HG03025 (cell line): ENCODE results near the gene CLEC20A.
"Not testable (repeated sequence)": the region's sequence is repeated elsewhere in the genome, so short reads cannot be mapped to it uniquely, and the experiment has no call there.

Source experiments
- ATAC-seq: cut with Tn5 transposase; IDR thresholded peaks from one replicate; pipeline ENCODE4 v1.9.1; 2021; ENCODE audit warnings: mild to moderate bottlenecking, moderate library complexity; ENCODE audit not compliant: unreplicated experiment, low FRiP score

CLEC20A gene

DNA sequence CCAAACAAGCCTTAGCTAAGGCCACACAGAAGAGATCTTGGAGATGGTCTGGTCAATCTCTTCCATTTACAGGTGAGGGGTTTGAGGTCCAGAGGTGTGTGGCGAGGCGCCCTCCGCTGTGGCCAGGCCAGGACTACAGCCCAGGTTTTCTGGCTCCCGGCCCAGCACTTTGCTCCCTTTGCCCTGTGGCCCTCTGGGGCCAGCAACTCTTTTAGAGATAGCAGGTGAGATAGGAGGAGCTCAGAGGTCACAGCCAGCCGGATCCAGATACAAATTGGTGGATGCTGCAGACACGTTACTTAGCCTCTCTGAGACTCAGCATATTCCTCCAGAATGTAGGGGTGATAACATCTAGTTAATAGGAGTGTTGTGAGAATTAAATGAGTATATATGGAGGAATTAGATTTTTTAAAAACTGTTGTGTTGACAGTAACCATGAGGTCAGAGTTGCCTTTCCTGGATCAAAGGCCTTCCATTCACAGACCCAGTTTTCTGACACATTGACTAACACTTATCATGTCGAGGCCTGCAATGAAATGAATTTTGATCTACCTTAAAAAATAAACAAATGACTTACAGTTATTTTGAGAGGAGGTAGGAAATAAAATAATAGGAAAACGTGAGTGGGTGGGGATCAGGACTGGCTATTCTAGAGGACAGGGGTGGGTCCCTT lies 32.7 kb upstream of the CLEC20A start:
- ATAC-seq: no peak

DNA sequence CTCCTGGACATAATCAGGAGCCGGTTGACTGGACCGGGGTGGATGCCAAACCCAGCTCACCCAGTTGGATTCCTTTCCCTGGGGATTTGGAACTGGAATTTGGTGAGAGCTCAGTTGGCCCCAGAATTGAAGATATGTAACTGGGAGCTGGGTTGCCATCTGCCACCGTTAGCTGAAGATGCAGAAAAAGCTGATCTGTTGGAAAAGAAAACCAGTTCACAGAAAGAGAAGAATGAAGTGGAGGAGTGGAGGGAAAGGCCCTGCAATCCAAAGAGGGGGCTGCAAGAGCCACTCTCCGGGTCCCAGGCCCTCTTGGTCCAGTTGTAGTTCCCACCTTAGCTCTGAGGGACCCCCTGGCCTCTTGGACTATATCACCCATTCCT lies 32.2 kb upstream of the CLEC20A start:
- no peak for ATAC-seq

- no peak for ATAC-seq
These were observed 31.6 kb upstream of the CLEC20A start for GRCh38 chr1:178528228-178528952.

GRCh38 chr1:178527117-178527516 lies 30.4 kb upstream of the CLEC20A start:
- ATAC-seq: no peak

DNA sequence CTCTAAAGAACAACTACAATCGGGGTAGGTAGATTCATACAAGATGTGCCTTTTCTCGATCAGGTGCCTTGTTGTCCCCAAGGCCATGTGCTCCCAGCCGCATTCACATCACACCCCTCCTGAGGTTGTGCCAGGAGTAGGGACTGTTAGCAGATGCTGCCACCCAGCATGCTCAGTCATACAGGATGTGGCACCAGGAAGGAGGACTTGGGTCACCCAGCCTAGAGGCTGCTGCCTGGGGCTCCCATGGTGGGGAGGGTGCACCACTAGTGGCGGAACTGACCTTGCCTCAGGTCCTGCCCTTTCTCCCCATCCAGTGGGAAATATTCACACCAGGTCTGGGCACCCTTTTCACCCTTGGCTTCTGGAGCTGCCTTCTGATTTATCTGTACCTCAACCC lies 24.5 kb upstream of the CLEC20A start:
- ATAC-seq: no peak

GRCh38 chr1:178520803-178521202 lies 24.0 kb upstream of the CLEC20A start:
- ATAC-seq: no peak

DNA sequence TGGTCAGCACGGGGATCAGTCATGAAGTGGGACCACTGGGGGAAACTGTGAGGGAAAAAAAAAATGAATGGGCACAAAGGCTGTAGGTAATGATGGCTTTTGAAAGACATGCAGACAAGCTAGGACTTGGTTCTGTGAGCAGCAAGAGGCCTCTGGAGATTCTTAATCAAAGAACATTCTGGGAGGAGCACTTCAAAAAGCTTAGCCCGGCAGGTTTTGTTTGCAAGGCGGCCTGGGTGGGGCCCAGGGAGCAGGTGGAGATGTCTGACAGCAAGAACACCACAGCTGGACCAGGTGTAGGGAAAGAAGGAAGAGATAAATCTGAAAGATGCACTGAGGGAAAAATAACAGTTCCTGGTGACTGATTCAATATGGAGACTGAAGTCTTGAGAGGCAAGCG lies 22.1 kb upstream of the CLEC20A start:
- ATAC-seq: no peak

GRCh38 chr1:178516110-178516509 lies 19.3 kb upstream of the CLEC20A start:
- no peak for ATAC-seq

GRCh38 chr1:178513278-178513983 lies 16.7 kb upstream of the CLEC20A start:
- no peak for ATAC-seq

DNA sequence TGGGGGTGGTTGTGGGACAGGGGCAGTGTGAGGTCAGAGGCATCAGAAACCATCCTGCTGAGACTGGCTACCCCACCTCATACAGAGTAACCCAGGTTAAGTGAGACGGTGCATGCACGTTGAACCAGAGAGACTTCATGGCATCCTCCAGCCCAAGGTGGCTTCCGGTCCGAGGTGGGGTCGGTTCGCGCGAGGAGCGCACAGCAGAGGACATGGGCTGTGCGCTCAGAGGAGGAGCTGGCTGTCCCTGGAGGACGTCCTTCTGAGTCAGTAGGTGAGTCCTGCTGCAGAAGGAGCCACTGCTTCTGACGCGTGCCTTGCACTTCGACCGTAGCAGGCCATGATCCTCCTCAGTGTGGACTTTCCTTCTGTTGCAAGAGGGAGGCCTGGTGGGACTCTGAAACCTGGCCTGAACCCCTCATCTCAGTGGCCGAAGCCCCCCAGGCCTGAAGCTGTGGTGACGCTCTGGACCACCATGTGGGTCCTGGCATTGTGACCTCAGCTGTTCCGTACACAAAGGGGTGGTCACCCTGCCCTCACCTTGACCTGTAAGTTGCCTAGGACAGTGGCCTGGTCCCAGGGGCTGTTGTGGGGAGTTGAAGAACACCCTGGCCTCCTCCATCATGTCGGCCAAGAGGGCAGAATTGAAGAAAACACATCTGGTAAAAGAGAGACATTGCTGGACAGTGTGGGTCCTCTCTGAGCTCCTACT lies 16.0 kb upstream of the CLEC20A start, which contains the start of gene TEX35:
Gene TEX35 (plus strand): TSS at position 544 of the 712 bp plus-strand sequence. CDS start 80 bp downstream, at position 624.
- ATAC-seq: no peak

DNA sequence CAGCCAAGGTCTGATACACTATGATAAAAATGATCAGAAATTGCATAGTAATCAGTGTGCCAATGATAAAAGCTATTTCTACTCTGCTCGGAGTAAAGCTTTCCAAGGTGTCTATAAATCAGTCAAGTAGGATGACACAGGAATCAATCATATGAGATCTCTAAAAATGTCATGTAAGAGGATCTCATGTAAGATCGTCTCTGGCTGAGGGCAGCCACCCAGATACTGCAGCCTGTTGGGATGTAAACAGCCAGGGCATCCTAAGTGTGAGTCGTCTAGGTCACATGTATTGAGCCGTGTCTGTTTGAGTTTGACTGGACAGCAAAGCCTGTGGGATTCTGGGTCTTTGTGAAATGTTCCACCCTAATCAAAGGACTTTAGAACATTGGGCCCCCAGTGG lies 13.4 kb upstream of the CLEC20A start:
- ATAC-seq: no peak

- ATAC-seq: no peak
These were observed 12.7 kb upstream of the CLEC20A start for GRCh38 chr1:178509414-178510007.

DNA sequence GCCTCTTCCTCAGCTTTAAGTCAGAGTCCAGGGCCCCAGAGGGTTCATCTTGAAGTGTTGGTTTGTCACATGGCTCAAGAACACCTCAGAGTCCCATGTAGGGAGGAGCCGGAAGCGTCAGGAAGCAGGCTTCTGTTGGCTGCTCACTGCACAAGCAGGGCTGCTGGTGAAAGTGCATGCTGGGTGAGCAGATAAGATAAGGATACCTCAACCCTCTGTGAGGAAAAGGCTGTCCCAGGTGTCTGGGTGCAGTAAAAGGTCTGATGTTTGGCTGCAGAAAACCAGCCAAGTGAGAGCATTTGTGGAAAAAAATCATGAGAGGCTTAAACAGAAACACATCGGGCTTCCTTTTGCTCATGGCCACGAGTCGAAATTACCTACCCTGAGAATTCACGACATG lies 9.9 kb upstream of the CLEC20A start:
- no peak for ATAC-seq

DNA sequence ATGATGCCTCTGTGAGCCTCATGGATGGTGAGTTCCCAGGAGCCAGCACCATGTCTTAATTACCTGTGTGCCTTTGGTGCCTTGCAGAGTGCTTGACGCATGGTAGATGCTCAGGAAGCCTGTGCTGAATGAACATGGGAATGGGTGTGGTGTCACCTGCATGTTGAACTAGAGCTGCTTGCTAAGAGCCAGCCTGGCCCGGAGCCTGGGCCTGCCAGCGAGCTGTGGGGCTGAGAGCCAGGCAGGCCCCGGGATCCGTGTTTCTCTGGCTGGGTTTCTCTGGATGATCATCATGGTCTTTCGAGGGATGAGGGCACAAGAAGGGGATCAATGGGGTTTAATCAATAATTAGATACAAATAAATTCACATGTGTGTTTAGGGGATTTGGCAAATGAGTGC lies 9.4 kb upstream of the CLEC20A start:
- no peak for ATAC-seq

- no peak for ATAC-seq
These were observed 7.5 kb upstream of the CLEC20A start for GRCh38 chr1:178504286-178504685.

DNA sequence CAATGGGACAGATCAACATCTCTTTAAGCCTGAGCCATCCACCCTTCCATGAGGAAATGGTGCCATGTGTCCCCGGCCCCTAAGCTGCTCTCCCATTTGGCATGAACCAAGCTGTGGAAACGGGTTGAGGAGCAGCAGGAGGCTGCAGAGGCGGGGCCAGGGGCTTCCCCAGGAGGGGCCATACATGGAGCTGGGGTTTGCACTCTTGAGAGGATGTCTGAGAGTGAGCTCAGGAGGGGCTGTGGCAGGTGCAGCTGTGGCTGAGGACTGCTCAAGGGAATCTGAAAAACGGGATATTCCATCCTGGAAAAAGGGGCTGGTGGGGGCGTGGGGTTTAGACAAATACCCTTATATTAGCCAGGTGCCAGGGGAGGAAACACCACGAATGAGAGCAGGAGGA lies 7.1 kb upstream of the CLEC20A start:
- no peak for ATAC-seq

DNA sequence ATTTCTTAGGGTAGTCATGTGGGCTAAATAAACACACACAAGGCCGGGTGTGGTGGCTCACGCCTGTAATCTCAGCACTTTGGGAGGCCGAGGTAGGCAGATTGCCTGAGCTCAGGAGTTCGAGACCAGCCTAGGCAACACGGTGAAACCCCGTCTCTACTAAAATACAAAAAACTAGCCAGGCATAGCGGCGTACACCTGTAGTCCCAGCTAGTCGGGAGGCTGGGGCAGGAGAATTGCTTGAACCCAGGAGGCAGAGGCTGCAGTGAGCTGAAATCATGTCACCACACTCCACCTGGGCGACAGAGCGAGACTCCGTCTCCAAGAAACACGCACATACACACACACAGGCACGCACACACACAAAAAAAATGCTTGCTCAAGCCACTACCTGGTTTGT lies 6.6 kb upstream of the CLEC20A start:
- not testable (repeated sequence) for ATAC-seq

DNA sequence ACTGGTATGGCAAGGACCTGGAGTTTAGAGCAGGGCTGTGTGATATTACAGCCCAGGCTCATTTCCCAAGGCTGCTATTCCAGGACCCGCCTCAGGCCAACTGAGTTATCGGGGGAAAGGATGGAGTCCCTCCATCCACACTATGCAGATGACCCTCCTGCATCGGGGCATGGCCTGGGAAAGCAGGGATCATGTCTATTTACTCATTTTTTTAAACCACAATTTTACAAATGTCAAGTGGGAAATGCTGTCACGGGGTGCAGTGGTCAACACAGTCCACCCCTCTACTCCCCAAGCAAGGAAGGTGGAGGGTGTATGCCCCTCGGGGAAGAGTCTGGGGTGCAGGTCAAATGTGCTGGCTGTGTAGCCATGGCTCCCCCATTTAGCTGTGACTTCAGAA lies 6.1 kb upstream of the CLEC20A start:
- no peak for ATAC-seq

DNA sequence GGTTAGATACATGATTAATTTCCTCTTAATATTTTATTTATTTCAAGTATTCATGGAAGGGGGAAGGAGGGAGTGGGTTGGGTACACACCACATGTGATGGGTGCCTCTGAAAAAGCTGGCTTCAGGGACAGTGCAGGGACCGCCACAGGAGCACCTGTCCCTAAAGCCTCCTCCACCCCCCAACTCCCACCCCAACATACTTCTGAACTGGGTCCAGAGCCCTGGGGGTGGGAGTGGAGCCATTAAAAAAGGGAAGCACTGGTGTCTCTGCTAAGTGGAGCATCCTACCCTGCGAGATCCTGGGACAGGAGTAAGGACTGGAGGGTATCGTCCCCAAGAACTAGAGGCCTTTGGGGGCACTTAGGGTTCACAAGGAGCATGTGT lies 5.6 kb upstream of the CLEC20A start:
- ATAC-seq: no peak

DNA sequence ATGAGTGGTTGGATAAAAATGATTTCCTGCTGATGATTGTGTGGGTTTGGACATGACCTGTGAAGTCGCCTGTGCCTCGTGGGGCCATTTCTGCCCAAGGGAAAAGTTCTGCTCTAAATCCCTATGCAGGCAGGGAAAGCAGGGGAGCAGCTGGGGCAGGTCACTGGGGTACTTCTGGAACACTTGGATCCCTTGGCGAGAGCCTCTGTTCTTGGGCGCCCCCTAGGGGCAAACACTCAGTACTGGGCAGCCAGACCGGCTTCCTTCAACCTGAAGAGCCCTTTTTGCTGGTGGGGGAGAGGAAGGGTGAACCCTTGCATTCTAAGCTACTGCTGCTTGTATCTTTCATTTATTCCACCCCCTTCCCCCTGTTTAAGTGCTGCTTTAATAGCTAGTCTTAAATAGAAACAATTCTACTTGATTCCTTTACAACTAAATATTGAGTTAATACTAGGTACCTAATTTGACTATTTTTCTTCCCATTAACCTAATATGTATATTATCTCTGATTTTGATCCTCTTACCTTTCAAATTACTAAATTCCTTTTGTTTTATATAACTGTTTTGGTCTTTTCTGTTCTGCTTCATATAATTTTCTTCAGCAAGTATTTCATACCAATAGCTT lies 5.1 kb upstream of the CLEC20A start:
- ATAC-seq: peak; percentile 74
